Psoas muscle (tissue), 8 donors: ENCODE results near the gene TMEM63A. TPM values are rescaled to one million over a fixed set of nuclear protein-coding genes. Genes with fewer than 3 reads are reported as not detected.
"Not testable (repeated sequence)": the region's sequence is repeated elsewhere in the genome, so short reads cannot be mapped to it uniquely, and the experiment has no call there.

Experiments
- ATAC-seq, 4 donors: fragments of 200-7000 bp; cut with Tn5 transposase; one replicate each; pipeline ENCODE4 v1.9.1; 2020; ENCODE audit warnings: moderate library complexity in 3 of 4, mild to moderate bottlenecking in 2 of 4
- DNase-seq, 2 donors: peaks; one replicate each; pipeline ENCODE4 v3.0.0-alpha.2; 2020
- H3K27ac ChIP-seq: fragments of 200-600 bp; one replicate; pipeline ENCODE4 v1.8.0; 2022
- H3K27me3 ChIP-seq, 3 donors: fragments of 200-600 bp in 1 of 3; one replicate each; pipeline versions ENCODE4 v1.6.1 to v1.8.0; 2013 to 2022; ENCODE audit warnings: low read length in 2 of 3, mild to moderate bottlenecking in 2 of 3, moderate library complexity in 1 of 3; ENCODE audit not compliant: insufficient read depth in 3 of 3
- H3K36me3 ChIP-seq, 2 donors: fragments of 200-600 bp in 1 of 2; one replicate each; pipeline versions ENCODE4 v1.6.1 to v1.8.0; 2013 to 2022; ENCODE audit warnings: low read depth in 1 of 2, mild to moderate bottlenecking in 1 of 2, moderate library complexity in 1 of 2; ENCODE audit not compliant: insufficient read depth in 1 of 2
- H3K4me1 ChIP-seq: fragments of 200-600 bp; one replicate; pipeline ENCODE4 v1.8.0; 2022
- H3K4me3 ChIP-seq: fragments of 200-600 bp; one replicate; pipeline ENCODE4 v1.8.0; 2022; ENCODE audit warnings: mild to moderate bottlenecking
- H3K9me3 ChIP-seq: fragments of 200-600 bp; one replicate; pipeline ENCODE4 v1.8.0; 2022
- WGBS, 3 donors: extraction: QIAGEN DNeasy Blood & Tissue Kit; methylation state at CpG; one replicate each; pipeline versions ENCODE4 v1.1.6 to v1.1.7; 2013; 5-methylcytosine and 5-hydroxymethylcytosine counted together
- intact Hi-C, 2 donors: fragments of 100-400 bp; cut with DNase I; formaldehyde crosslinking; loops; one replicate each; pipeline versions ENCODE4 v1.11.0 to v1.14.2; 2022
- polyA plus RNA-seq, 3 donors: library from polyadenylated mRNA; stranded (reverse); fragments of 200-250 nt; gene quantifications; one replicate each; pipeline ENCODE4 v1.2.3, GENCODE V29; 2013
- total RNA-seq, 4 donors: library from RNA; stranded (reverse); fragmentation: NEBNext Ultra II Directional in 2 of 4; extraction: Animal tissue kit (Norgen Biotek cat#: 25700) in 2 of 4; gene quantifications; one replicate each; pipeline versions ENCODE4 v1.2.1 to v1.2.4, GENCODE V29; 2021 to 2023
- TF ChIP-seq, protein P1 (sequence below): fragments of 200-600 bp; IDR thresholded peaks from one replicate; pipeline ENCODE4 v1.8.0; 2022; ENCODE audit warnings: antibody characterized with exemption
- donor health status: healthy with polysubstance abuse.
- donor health status: DM: no; HTN: no; CAD: no; lungs with moderate emphysema.
- donor health status: Bipolar disorder and iron deficiency.
- donor health status: healthy.
- donor health status: DM: yes; HTN: yes; CAD: no.
- donor health status: DM: no; HTN: no; CAD: no.
- donor health status: DM: no; HTN: no; CAD: no.
- donor health status: DM: yes; HTN: yes; CAD: no.

Gene TMEM63A
- total and polyA plus RNA-seq, 7 donors: 7.1 to 17.9 (median 14.2) TPM

DNA sequence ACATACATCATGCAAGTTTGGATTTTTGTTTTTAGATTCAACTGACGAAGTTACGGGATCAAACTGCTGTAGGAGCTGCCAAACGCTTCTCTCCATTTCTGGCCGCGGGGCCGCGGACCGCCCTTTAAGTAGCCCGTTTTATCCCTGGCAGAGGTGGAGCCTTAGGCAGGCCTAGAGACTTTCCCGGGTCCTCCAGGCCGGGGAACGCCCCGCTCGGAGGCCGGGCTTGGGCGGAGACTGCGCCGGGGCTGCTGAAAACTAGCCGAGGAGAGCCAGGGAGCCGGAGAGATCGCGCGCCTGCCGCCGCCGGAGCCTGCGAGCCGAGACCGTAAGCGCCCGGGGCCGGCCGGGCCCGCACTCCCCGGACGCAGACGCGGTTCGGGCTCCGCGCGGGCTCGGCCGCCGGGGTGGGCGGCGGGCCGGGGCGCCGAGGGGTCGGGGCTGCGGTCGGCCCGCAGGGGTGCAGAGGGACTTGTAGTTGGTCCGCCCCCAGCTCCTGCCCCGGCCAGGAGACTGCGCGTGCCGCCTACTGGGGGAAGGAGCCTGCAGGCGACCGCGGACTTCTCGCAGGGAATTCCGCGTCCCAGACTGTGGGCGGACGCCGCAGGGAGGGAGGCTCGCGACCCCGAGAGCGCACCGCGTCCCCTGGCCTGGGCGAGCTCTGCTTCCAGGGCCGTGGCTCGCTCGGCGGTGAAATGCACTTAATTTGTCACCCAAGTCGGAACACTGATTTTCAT is 72.2 kb downstream of the TMEM63A start, which contains the start of gene EPHX1:
Gene EPHX1 (plus strand): TSS at position 283 of the 737 bp plus-strand sequence. CDS start 18,606 bp downstream, outside the sequence.
- peak; percentile 91 to 93 for DNase-seq

DNA sequence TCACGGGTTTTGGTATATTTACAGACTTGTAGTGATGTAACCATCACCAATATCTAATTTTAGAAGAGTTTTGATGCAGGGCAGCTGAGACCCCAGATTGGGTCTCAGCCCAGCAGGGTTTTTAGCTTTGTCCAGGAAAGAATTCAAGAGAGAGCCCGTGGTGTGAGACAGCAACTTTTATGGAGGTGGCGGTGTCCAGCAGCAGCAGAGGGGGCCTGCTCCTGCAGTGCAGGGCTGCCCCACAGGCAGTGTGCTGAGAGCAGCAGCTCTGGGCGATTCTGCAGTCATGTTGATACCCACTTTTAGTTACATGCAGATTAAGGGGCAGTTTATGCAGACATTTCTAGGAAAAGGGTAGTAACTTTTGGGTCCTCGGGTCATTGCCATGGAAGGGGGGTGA is 74.0 kb downstream of the TMEM63A start:
- Histone ChIP-seq H3K4me1 (peaks cover 17% of the 10 kb centered on the region), H3K9me3 (no peaks in the 10 kb centered on the region), H3K27ac (no peak overlapping the region), H3K36me3 (no peaks in the 10 kb centered on the region), H3K4me3 (no peak overlapping the region), H3K27me3 (no peaks in the 10 kb centered on the region)
- 79 to 91% (median 91%) methylated on average over 5 of the region's 5 CpGs for WGBS, 3 donors
- no peak for DNase-seq
- TF ChIP-seq, protein P1, sequence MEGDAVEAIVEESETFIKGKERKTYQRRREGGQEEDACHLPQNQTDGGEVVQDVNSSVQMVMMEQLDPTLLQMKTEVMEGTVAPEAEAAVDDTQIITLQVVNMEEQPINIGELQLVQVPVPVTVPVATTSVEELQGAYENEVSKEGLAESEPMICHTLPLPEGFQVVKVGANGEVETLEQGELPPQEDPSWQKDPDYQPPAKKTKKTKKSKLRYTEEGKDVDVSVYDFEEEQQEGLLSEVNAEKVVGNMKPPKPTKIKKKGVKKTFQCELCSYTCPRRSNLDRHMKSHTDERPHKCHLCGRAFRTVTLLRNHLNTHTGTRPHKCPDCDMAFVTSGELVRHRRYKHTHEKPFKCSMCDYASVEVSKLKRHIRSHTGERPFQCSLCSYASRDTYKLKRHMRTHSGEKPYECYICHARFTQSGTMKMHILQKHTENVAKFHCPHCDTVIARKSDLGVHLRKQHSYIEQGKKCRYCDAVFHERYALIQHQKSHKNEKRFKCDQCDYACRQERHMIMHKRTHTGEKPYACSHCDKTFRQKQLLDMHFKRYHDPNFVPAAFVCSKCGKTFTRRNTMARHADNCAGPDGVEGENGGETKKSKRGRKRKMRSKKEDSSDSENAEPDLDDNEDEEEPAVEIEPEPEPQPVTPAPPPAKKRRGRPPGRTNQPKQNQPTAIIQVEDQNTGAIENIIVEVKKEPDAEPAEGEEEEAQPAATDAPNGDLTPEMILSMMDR: no peak
- ATAC-seq: no peak
- intact Hi-C loops: no loop called here

More for the DNA sequence above, 72.2 kb downstream of the TMEM63A start, which contains the start of gene EPHX1:
- Histone ChIP-seq H3K36me3 (no peaks in the 10 kb centered on the region), H3K9me3 (no peaks in the 10 kb centered on the region), H3K27me3 (no peaks in the 10 kb centered on the region), H3K27ac (peak within 1 kb of the TSS; percentile 90), H3K4me1 (peaks cover 36% of the 10 kb centered on the region), H3K4me3 (peak within 1 kb of the TSS; percentile 90)
- TF ChIP-seq, protein P1: peak; percentile 44
- WGBS, 3 donors: 0 to 1% (median 1%) methylated on average over 30 to 80 of the region's 80 CpGs
- intact Hi-C loops: loop anchor here (5.0 kb wide), 1 partner anchor 33 kb away; the partner anchor contains the start of gene SRP9 (in 2 of the 2)
- peak; percentile 81 to 85 (median 82) for ATAC-seq

DNA sequence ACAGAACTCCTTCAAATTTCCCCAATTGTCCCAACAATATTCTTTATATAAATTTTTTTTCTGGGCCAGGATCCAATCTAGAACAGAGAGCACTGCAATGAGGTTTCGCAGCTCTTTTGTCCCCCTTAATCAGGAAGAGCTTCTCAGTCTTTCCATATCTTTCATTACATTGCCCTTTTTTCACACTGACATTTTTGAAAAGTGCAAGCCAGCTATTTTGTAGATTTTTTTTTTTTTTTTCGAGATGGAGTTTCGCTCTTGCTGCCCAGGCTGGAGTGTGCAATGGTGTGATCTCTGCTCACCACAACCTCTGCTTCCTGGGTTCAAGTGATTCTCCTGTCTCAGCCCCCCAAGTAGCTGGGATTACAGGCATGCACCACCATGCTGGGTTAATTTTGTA is 75.4 kb downstream of the TMEM63A start:
- H3K4me1 ChIP-seq, ATAC-seq, H3K4me3 ChIP-seq, H3K9me3 ChIP-seq, H3K36me3 ChIP-seq, DNase-seq, intact Hi-C loops, H3K27me3 ChIP-seq, H3K27ac ChIP-seq: not testable (repeated sequence)
- 96 to 98% (median 97%) methylated on average over 3 of the region's 3 CpGs for WGBS, 3 donors

DNA sequence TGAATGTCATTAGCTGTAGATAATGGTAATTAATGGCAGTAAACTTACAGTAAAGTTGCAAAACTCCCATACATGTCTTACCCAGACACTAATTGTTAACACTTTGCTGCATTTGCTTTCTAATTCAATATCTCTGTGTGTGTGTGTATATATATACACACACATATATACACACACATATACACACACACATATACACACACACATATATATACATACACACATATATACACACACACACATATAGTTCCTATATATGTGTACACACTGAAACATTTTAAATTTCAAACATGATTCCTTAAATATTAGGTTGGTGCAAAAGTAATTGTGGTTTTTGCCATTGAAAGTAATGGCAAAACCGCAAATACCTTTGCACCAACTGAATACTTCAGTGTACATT is 75.9 kb downstream of the TMEM63A start:
- Histone ChIP-seq H3K9me3 (no peaks in the 10 kb centered on the region), H3K4me3 (no peak overlapping the region), H3K27ac (no peak overlapping the region), H3K36me3 (no peaks in the 10 kb centered on the region), H3K27me3 (no peaks in the 10 kb centered on the region), H3K4me1 (no peaks in the 10 kb centered on the region)
- ATAC-seq (no peak), DNase-seq (no peak)
- WGBS, 3 donors: 93 to 96% (median 95%) methylated on average over 1 of the region's 1 CpG
- TF ChIP-seq, protein P1: no peak
- intact Hi-C loops: no loop called here

DNA sequence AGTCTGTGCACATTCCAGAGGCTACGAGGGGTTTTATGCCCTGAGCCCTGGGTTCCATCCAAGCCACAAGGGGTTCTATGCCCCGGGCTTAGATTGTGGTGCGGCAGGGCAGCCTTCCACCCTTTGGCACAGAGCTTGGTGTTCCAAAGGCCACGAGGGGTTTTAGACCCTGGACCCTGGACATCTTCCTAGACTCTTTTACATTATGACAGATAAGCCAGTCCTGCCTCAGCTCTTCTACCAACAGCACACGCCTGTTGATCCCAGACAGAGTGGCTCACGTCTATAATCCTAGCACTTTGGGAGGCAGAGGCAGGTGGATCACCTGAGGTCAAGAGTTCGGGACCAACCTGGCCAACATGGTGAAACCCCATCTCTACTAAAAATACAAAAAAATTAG is 81.0 kb downstream of the TMEM63A start:
- H3K36me3 ChIP-seq, H3K9me3 ChIP-seq, intact Hi-C loops, DNase-seq, H3K27ac ChIP-seq, H3K4me3 ChIP-seq, ATAC-seq, H3K27me3 ChIP-seq, H3K4me1 ChIP-seq: not testable (repeated sequence)
- WGBS, 3 donors: 90 to 95% (median 94%) methylated on average over 7 of the region's 7 CpGs

DNA sequence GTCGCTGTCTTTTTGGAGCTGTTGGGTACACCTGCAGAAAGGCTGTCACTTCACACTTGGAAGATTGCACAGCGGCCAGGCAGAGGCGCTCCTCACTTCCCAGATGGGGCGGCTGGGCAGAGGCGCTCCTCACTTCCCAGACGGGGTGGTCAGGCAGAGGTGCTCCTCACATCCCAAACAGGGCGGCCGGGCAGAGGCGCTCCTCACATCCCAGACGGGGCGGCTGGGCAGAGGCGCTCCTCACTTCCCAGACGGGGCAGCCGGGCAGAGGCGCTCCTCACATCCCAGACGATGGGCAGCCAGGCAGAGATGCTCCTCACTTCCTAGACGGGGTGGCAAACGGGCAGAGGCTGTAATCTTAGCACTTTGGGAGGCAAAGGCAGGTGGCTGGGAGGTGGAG is 86.1 kb downstream of the TMEM63A start:
- H3K4me1 ChIP-seq, ATAC-seq, H3K9me3 ChIP-seq, DNase-seq, H3K27ac ChIP-seq, H3K4me3 ChIP-seq, intact Hi-C loops, H3K27me3 ChIP-seq: not testable (repeated sequence)
- H3K36me3 ChIP-seq: peaks cover 0 to 14% of the 10 kb centered on the region in 2 donors
- 98% methylated on average over 18 of the region's 18 CpGs for WGBS, 3 donors

Other genes with a start within 250 kb of the TMEM63A start
- gene ENAH, start 229.3 kb downstream of the TMEM63A start, total RNA-seq: 100 to 1,000 TPM; 119 to 262 (median 177) TPM
- gene ENAH, start 229.3 kb downstream of the TMEM63A start, polyA plus RNA-seq: 10 to 100 TPM; 17.1 to 76.4 (median 38.8) TPM
- 100 to 1,000 TPM; 137 to 199 (median 154) TPM for gene SRP9, start 104.6 kb downstream of the TMEM63A start, total RNA-seq
- gene SRP9, start 104.6 kb downstream of the TMEM63A start, polyA plus RNA-seq: 100 to 1,000 TPM; 137 to 216 (median 143) TPM
- 100 to 1,000 TPM in 2 of 4 donors, 10 to 100 TPM in 2; 65.8 to 209 (median 98.1) TPM for gene EPHX1, start 72.3 kb downstream of the TMEM63A start, total RNA-seq
- 100 to 1,000 TPM in 1 of 3 donors, 10 to 100 TPM in 2; 19.4 to 118 (median 60.4) TPM for gene EPHX1, start 72.3 kb downstream of the TMEM63A start, polyA plus RNA-seq
- gene LEFTY1, start 6.8 kb upstream of the TMEM63A start, total RNA-seq: under 1 TPM in 1 of 4 donors, not detected in 3; 0.26 TPM
- under 1 TPM in 2 of 3 donors, not detected in 1; 0.08 to 0.13 TPM for gene LEFTY1, start 6.8 kb upstream of the TMEM63A start, polyA plus RNA-seq
- gene PYCR2, start 41.9 kb upstream of the TMEM63A start, total RNA-seq: 10 to 100 TPM; 46.0 to 59.4 (median 53.7) TPM
- gene PYCR2, start 41.9 kb upstream of the TMEM63A start, polyA plus RNA-seq: 10 to 100 TPM; 34.9 to 70.2 (median 41.4) TPM
- gene LEFTY2, start 58.8 kb upstream of the TMEM63A start, total RNA-seq: 1 to 10 TPM in 1 of 4 donors, under 1 TPM in 2, not detected in 1; 0.13 to 1.2 (median 0.42) TPM
- under 1 TPM in 2 of 3 donors, not detected in 1; 0.03 to 0.10 TPM for gene LEFTY2, start 58.8 kb upstream of the TMEM63A start, polyA plus RNA-seq
- gene SDE2, start 117.0 kb upstream of the TMEM63A start, total RNA-seq: 10 to 100 TPM; 17.4 to 27.7 (median 22.1) TPM
- 10 to 100 TPM in 1 of 3 donors, 1 to 10 TPM in 2; 8.1 to 19.5 (median 9.7) TPM for gene SDE2, start 117.0 kb upstream of the TMEM63A start, polyA plus RNA-seq
- 100 to 1,000 TPM; 187 to 284 (median 210) TPM for gene H3-3A, start 180.3 kb upstream of the TMEM63A start, total RNA-seq
- 100 to 1,000 TPM; 210 to 222 (median 210) TPM for gene H3-3A, start 180.3 kb upstream of the TMEM63A start, polyA plus RNA-seq